NCI-H2196 (cell line): ENCODE data around the gene TRIM10.
A peak's percentile ranks its signal among the peaks of the same experiment; 100 is the strongest.
"Not testable (repeated sequence)": the region's sequence is repeated elsewhere in the genome, so short reads cannot be mapped to it uniquely, and the experiment has no call there.

Source experiments
- DNase-seq: peaks from one replicate; lab custom pipeline; 2025; ENCODE audit not compliant: unreplicated experiment; lab: John Stamatoyannopoulos, UW

The TRIM10 gene

GRCh38 chr6:30172681-30173080, 11.7 kb upstream of the TRIM10 start:
- no peak for DNase-seq

GRCh38 chr6:30171677-30172471, 10.9 kb upstream of the TRIM10 start:
- no peak for DNase-seq

- DNase-seq = peak; percentile 45
Measured at GRCh38 chr6:30169658-30170614, 8.9 kb upstream of the TRIM10 start.

- no peak for DNase-seq
Measured at GRCh38 chr6:30168741-30169140, 7.7 kb upstream of the TRIM10 start.

- DNase-seq = no peak
Measured at GRCh38 chr6:30167101-30167500, 6.1 kb upstream of the TRIM10 start.

GRCh38 chr6:30165238-30165637, 4.2 kb upstream of the TRIM10 start:
- not testable (repeated sequence) for DNase-seq

GRCh38 chr6:30164714-30165113, 3.7 kb upstream of the TRIM10 start:
- DNase-seq = no peak

GRCh38 chr6:30163918-30164654, 3.1 kb upstream of the TRIM10 start:
- DNase-seq = no peak

- no peak for DNase-seq
Measured at GRCh38 chr6:30163090-30163917, 2.3 kb upstream of the TRIM10 start, which contains the start of gene TRIM15. TRIM15 (plus strand) TSS chr6:30163546; CDS start chr6:30163685, 139 bp downstream.

- DNase-seq = no peak
Measured at GRCh38 chr6:30162265-30163089, 1.5 kb upstream of the TRIM10 start.

- DNase-seq = no peak
Measured at GRCh38 chr6:30160008-30160784, 815 bp downstream of the TRIM10 start.

- DNase-seq = no peak
Measured at GRCh38 chr6:30158475-30159040, 2.5 kb downstream of the TRIM10 start.

- DNase-seq = no peak
Measured at GRCh38 chr6:30157999-30158398, 3.0 kb downstream of the TRIM10 start.

GRCh38 chr6:30157581-30157980, 3.4 kb downstream of the TRIM10 start:
- DNase-seq = no peak

- no peak for DNase-seq
Measured at GRCh38 chr6:30156774-30157173, 4.2 kb downstream of the TRIM10 start.

- no peak for DNase-seq
Measured at GRCh38 chr6:30156262-30156599, 4.8 kb downstream of the TRIM10 start.

GRCh38 chr6:30155520-30156261, 5.3 kb downstream of the TRIM10 start:
- DNase-seq = no peak
